GM12801 (cell line): Measurements from ENCODE around the gene KANSL3.

Source experiments
- TF ChIP-seq, protein P1 (sequence below): IDR thresholded peaks from one replicate; pipeline ENCODE4 v1.5.1; 2011; ENCODE audit warnings: control low read depth; ENCODE audit not compliant: insufficient read length; ENCODE audit errors: extremely low read depth

Gene KANSL3

DNA sequence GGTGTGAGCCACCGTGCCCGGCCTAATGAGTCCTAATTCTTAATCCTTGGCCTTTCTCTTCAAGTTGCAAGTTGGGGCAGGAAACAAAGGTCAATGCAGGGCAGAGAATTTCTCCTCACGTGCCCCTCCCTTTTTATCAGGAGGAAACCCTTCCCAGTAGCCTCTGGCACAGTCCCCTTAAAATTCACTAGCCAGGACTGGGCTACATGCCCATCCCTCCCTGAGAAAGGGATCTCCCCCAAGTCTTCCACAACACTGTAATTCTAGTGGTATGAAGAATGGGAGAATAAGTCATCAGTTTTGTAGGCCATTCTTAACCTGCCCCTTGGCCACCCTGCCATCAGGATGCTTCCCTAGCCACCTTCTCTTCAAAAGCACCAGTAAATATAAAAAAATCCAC lies 59.4 kb downstream of the KANSL3 start:
- TF ChIP-seq, protein P1, sequence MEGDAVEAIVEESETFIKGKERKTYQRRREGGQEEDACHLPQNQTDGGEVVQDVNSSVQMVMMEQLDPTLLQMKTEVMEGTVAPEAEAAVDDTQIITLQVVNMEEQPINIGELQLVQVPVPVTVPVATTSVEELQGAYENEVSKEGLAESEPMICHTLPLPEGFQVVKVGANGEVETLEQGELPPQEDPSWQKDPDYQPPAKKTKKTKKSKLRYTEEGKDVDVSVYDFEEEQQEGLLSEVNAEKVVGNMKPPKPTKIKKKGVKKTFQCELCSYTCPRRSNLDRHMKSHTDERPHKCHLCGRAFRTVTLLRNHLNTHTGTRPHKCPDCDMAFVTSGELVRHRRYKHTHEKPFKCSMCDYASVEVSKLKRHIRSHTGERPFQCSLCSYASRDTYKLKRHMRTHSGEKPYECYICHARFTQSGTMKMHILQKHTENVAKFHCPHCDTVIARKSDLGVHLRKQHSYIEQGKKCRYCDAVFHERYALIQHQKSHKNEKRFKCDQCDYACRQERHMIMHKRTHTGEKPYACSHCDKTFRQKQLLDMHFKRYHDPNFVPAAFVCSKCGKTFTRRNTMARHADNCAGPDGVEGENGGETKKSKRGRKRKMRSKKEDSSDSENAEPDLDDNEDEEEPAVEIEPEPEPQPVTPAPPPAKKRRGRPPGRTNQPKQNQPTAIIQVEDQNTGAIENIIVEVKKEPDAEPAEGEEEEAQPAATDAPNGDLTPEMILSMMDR, result no peak

DNA sequence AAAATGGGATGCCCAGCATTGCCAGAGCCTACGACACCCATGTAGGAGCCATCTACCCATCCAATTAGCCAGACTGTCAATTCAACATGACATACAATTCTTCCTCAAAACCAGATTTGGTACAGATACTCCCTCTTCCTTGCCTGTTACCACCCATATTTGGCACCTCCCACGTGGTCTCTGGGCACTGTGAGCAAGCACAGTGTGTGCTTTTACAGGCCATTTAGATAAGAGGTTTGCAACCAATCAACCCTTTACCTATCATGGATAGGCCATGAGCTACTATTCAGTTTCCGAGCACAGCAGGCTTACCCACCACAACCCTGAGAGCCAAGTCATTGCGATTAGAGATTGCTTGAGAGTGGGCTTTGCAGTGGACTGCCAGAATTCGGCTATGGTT lies 60.6 kb downstream of the KANSL3 start:
- TF ChIP-seq, protein P1, result no peak

DNA sequence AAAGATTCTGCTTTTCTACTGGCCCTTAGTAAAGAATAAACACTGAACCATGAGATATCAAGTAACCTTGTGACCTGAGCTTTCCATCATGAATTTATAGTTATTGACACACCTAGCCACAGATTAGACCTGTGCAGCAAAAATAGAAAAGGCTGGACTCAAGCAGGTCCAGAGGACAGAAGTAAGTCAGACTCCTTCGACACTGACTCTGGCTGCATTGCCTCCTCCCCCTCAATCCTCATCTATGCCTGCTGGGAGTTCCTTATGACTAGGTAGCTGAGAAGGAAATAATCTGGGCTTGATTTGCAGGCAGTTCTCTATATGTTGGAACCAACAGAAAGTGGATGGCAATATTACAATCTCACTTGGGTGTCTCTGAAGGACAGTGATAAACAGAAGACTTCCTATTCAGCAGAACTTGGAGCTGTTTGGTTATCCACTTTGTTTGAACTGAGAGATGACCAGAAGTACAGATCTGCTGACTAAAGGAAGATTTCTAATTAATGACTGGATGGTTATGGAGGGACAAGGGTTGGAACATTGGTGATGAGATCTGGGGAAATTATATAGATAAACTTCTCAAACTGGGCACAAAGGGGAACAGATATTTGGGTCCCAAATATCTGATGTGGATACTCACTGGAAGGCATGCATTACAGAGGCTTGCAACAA lies 62.2 kb downstream of the KANSL3 start:
- TF ChIP-seq, protein P1, result no peak

- TF ChIP-seq, protein P1, result no peak
Observed at GRCh38 chr2:96574364-96574763, 63.7 kb downstream of the KANSL3 start.

- TF ChIP-seq, protein P1, result no peak
Observed at GRCh38 chr2:96568094-96568493, 70.0 kb downstream of the KANSL3 start.

GRCh38 chr2:96565111-96565510 lies 73.0 kb downstream of the KANSL3 start:
- TF ChIP-seq, protein P1, result no peak

DNA sequence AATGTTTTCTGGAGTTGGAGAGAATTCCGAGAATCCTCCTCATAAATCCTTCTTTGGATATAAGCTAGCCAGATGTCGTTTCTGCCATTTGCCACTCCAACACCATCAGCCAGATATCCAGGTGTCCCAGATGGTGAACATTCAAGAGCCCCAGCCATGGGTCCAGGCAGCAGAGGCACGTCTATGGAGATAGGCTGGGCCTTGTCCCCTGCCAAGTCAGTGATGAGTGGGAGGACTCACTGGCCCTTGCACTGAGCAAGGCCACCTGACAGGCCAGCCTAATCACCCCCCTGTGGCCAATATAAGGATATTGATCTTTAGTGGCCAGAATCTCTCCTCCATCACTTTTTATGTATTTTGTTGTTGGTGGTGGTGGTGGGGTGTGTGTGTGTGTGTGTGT lies 73.5 kb downstream of the KANSL3 start:
- TF ChIP-seq, protein P1, result no peak
